ENCODE results near the gene CPED1.

Gene CPED1

DNA sequence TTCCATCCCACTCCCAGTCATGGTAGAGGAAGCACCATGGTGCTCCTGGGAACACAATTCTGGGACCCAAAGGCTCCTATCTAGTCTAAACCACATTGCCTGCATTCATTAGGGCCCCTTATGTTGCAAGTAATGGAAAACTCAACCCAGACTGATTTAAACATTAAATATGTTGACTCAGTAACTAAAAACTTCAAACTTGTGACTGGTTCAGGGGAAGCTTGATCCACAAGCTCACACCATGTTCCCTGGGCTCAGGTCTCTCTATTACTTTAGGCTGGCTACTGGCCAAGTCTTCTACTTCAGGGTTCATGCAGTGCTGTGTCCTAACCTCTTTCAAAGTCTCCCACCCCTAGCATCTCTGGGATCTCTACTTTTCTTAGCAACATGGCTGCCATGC lies 353.4 kb downstream of the CPED1 start:
- DNase-seq (ENCODE audit: insufficient read length, low spot score) (no peak), FAIRE-seq (no peak)
- TF ChIP-seq, protein P1, sequence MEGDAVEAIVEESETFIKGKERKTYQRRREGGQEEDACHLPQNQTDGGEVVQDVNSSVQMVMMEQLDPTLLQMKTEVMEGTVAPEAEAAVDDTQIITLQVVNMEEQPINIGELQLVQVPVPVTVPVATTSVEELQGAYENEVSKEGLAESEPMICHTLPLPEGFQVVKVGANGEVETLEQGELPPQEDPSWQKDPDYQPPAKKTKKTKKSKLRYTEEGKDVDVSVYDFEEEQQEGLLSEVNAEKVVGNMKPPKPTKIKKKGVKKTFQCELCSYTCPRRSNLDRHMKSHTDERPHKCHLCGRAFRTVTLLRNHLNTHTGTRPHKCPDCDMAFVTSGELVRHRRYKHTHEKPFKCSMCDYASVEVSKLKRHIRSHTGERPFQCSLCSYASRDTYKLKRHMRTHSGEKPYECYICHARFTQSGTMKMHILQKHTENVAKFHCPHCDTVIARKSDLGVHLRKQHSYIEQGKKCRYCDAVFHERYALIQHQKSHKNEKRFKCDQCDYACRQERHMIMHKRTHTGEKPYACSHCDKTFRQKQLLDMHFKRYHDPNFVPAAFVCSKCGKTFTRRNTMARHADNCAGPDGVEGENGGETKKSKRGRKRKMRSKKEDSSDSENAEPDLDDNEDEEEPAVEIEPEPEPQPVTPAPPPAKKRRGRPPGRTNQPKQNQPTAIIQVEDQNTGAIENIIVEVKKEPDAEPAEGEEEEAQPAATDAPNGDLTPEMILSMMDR (IDR thresholded peaks at IDR 0.05; ENCODE audit: insufficient read depth, missing control alignments): no peak

DNA sequence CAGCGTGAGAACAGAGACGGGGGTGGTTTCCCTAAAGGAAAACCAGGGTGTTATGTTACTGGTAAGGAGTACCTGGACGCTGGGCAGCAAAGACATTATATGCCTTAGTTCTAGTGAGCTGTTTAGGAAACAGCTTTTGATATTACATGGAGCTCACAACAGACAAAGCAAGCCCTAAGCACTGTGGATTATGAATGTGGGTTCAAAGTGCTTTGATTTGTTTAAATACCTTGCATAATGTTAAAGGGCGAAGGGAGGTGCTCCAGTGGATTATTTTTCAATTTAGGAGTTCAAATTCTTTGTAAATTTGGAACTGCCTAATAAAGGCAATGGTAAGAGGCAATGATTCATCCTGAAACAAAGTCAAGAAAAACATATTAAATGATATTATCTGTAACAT lies 354.1 kb downstream of the CPED1 start:
- no peak for DNase-seq (ENCODE audit: insufficient read length, low spot score)
- FAIRE-seq: no peak
- TF ChIP-seq, protein P1 (IDR thresholded peaks at IDR 0.05; ENCODE audit: insufficient read depth, missing control alignments): no peak

DNA sequence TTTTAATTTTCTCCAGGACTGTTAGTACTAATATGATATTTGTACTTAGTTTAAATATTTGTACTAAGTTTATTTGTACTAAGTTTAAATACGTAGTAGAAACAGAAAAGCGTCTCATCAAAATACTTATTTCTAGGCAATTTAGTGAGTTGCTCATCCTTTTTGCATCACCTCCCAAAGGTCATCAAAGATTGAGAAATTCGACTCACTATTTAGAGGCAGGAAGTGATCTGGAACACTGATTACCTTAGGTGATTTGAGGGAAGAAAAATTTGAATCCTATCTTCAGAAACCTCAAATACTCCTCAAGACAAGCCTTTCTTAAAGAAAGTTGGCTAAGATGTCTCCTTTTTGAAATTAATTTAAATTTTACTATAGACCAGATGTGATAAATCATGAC lies 354.8 kb downstream of the CPED1 start:
- no peak for DNase-seq (ENCODE audit: insufficient read length, low spot score)
- FAIRE-seq: no peak
- TF ChIP-seq, protein P1 (IDR thresholded peaks at IDR 0.05; ENCODE audit: insufficient read depth, missing control alignments): no peak

DNA sequence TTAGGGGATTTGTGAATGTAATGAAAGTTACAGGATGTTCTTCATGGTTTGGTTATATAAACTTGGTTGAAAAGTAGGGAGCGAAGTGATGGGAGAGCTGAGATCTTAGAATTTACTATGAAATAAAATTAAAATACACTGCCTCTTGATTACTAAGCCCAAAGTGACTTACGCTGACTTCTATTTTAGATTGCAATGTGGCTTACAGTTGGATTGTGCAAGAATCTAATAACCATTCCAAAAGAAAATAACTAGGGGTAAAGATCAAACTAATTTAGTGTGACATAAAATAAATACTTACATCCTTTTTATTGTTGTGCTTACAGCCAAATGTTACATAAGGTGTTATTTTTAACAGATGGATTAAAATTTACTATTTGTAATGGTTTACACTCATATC lies 355.6 kb downstream of the CPED1 start:
- TF ChIP-seq, protein P1 (IDR thresholded peaks at IDR 0.05; ENCODE audit: insufficient read depth, missing control alignments): no peak
- DNase-seq (ENCODE audit: insufficient read length, low spot score): no peak
- no peak for FAIRE-seq

DNA sequence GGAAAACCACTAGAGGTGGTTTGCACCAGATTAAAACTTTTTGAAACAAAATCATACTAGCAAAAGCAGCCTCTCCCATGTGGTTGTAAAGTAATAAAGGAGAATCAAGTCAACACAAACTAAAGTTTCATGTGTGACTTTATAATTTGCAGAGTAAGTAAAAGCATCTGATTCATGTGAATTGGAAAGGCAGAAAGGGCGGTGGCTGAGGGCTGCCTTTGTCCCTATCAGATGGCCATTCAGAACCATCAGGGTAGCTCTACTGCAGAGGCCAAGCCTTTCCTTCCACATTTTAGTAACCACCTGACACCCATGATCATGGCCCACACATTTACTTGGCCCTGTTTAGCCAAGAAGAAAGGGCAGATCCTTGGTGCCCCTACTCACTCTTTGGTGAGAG lies 356.0 kb downstream of the CPED1 start:
- DNase-seq (ENCODE audit: insufficient read length, low spot score) (no peak), FAIRE-seq (no peak)
- TF ChIP-seq, protein P1 (IDR thresholded peaks at IDR 0.05; ENCODE audit: insufficient read depth, missing control alignments): no peak
